Stomach (tissue), 4 donors: Measurements from ENCODE around the gene C3.
A peak's percentile ranks its signal among the peaks of the same experiment; 100 is the strongest.

Source experiments
- POLR2A ChIP-seq, 4 donors: fragments of 450-650 bp; IDR thresholded peaks; one replicate each; pipeline ENCODE4 v1.6.1; 2016; ENCODE audit warnings: antibody characterized with exemption in 4 of 4, control low read depth in 2 of 4, mild to moderate bottlenecking in 1 of 4, moderate library complexity in 1 of 4
- TF ChIP-seq, protein P1 (sequence below), 7 experiments: fragments of 450-650 bp in 4 of 7; fragments of 200-600 bp in 3 of 7; sonication (generic) in 3 of 7; IDR thresholded peaks; one replicate each; pipeline ENCODE4 v1.5.1; 2016 to 2019; ENCODE audit warnings: antibody characterized with exemption in 7 of 7, control low read depth in 2 of 7, mild to moderate bottlenecking in 1 of 7

- peak in 2 of 4 donors; percentile 19 to 81 for TF ChIP-seq POLR2A (IDR thresholded peaks at IDR 0.05)
- TF ChIP-seq, protein P1, sequence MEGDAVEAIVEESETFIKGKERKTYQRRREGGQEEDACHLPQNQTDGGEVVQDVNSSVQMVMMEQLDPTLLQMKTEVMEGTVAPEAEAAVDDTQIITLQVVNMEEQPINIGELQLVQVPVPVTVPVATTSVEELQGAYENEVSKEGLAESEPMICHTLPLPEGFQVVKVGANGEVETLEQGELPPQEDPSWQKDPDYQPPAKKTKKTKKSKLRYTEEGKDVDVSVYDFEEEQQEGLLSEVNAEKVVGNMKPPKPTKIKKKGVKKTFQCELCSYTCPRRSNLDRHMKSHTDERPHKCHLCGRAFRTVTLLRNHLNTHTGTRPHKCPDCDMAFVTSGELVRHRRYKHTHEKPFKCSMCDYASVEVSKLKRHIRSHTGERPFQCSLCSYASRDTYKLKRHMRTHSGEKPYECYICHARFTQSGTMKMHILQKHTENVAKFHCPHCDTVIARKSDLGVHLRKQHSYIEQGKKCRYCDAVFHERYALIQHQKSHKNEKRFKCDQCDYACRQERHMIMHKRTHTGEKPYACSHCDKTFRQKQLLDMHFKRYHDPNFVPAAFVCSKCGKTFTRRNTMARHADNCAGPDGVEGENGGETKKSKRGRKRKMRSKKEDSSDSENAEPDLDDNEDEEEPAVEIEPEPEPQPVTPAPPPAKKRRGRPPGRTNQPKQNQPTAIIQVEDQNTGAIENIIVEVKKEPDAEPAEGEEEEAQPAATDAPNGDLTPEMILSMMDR (IDR thresholded peaks at IDR 0.05), result peak in 2 of 7 experiments; percentile 13 to 29
Observed at GRCh38 chr19:6767357-6768235, 47.1 kb upstream of the C3 start, which contains the start of gene SH2D3A.
